22Rv1 (cell line): ENCODE data around the gene CFAP157.

Experiments used
- H3K27ac ChIP-seq: fragments of 450-650 bp; 2 replicates; pipeline ENCODE4 v1.5.1; 2017
- CTCF ChIP-seq: fragments of 450-650 bp; IDR thresholded peaks from 2 replicates; pipeline ENCODE4 v1.5.1; 2017; ENCODE audit warnings: mild to moderate bottlenecking
- ZFX ChIP-seq: fragments of 450-650 bp; IDR thresholded peaks from 2 replicates; pipeline ENCODE4 v1.6.1; 2017; ENCODE audit warnings: antibody characterized with exemption, borderline replicate concordance

CFAP157 gene

GRCh38 chr9:127715470-127716337, 8.9 kb downstream of the CFAP157 start, which contains the start of the genes PTRH1 and TTC16:
TSS of gene PTRH1 (minus strand) at chr9:127715663. CDS start at chr9:127715639, 24 bp downstream.
TSS of gene TTC16 (plus strand) at chr9:127716079. CDS start at chr9:127716146, 67 bp downstream.
- no peak for TF ChIP-seq CTCF
- TF ChIP-seq ZFX: no peak
- H3K27ac ChIP-seq: peak within 1 kb of the TSS; percentile 60

- TF ChIP-seq CTCF: no peak
- H3K27ac ChIP-seq: peak overlapping the region; percentile 60
Observed at GRCh38 chr9:127716412-127716811, 9.6 kb downstream of the CFAP157 start.

DNA sequence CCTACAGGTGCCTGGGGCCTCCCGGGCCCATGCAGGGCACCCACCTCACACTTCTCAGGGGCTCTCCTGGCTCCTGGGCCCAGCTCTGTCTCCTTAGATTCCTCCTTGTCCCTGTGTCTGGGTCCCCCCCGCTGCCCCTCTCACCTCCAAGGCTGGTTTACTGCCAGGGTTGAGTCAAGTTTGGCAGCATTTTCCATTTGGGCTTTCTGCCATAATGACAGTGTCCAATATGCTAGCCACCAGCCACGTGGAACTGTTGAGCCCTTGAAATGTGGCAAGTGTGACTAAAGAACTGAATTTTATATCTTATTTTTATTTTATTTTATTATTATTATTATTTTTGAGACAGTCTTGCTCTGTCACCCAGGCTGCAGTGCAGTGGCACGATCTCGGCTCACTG, 11.0 kb downstream of the CFAP157 start:
- TF ChIP-seq CTCF (no peak), ZFX (no peak)

DNA sequence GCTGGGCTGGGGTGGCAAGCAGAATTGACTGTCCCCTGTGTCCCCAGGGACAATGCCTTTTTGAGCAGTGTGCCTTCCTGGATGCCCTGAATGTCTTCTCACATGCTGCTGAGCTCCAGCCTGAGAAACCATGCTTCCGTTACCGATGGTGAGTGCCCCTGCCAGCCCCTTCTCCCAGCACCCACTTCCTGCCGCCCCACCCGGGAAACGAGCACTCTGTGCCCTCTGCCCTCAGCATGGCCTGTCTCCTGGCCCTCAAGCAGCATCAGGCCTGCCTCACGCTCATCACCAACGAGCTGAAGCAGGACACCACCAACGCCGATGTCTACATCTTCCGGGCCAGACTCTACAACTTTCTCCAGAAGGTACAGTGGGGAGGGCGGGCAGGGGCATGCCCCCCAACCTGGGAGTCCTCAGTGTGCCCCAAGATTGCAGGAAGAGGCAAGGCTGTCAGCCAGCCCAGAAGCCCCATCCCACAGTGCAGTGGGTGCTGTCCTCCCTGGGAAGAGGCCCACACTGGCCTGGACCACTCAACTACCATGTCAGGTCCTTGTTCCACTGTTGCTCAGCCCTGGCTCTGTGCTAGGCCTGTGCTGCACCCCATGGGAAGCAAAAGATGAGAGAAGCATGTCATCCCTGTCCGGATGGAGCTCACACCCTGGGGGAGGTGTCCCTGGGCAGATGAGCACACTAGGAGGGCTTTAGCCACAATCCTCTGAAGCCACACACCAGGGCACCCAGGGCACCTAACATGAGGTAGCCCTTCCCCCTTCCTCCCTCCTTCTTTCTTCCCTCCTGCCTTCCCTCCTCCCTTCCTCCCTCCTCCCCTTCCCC, 13.5 kb downstream of the CFAP157 start:
- no peak for TF ChIP-seq CTCF
- TF ChIP-seq ZFX: no peak
- H3K27ac ChIP-seq: no peak overlapping the region

More for the DNA sequence above, 11.0 kb downstream of the CFAP157 start:
- H3K27ac ChIP-seq: no peak overlapping the region

DNA sequence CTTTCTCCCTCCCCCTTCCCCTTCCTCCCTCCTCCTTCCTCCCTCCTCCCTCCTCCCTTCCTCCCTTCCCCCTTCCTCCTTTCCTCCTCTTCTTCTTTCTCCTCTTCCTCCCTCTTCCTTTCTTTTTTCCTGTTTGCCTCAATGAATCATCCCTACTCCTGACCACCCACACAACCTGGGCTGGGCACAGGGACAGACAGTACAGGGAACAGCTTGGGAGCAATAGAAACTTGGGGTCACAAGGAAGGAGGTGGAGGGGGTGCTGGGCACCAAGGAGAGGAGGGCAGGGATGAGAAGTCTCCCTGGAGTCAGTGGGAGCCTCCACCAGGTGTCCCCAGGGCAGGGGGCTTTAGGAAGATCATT, 14.1 kb downstream of the CFAP157 start:
- TF ChIP-seq CTCF (no peak), ZFX (no peak)
- H3K27ac ChIP-seq: no peak overlapping the region

- H3K27ac ChIP-seq: no peak overlapping the region
Observed at GRCh38 chr9:127721391-127721821, 14.6 kb downstream of the CFAP157 start.

More at GRCh38 chr9:127721391-127721821, 14.6 kb downstream of the CFAP157 start:
- TF ChIP-seq ZFX (no peak), CTCF (no peak)
